WTC11 (cell line): ENCODE data around the gene COX6B2. TPM values are rescaled to one million over a fixed set of nuclear protein-coding genes. Genes with fewer than 3 reads are reported as not detected.

ENCODE experiments used
- ATAC-seq: fragments of 200-7000 bp; cut with Tn5 transposase; 2 replicates; pipeline ENCODE4 v1.10.0; 2021; ENCODE audit warnings: mild to moderate bottlenecking, moderate library complexity
- CTCF ChIA-PET: fragments of 300-600 bp; sonication (Branson Sonifier 250); formaldehyde crosslinking; loops from one replicate; lab custom pipeline; 2021; ENCODE audit warnings: antibody characterized with exemption; lab: Charles Lee
- POLR2A ChIA-PET: fragments of 350-600 bp; sonication (Branson Sonifier 250); formaldehyde crosslinking; loops from one replicate; lab custom pipeline; 2021; ENCODE audit warnings: antibody characterized with exemption; lab: Charles Lee
- DNase-seq: peaks from one replicate; pipeline ENCODE4 v3.0.0; 2021; ENCODE audit warnings: low spot score
- H3K27ac Mint-ChIP-seq: 2 replicates; pipeline ENCODE4 v1.8.0; 2021; ENCODE audit warnings: mixed read lengths
- H3K27me3 Mint-ChIP-seq: 2 replicates; pipeline ENCODE4 v1.8.0; 2021; ENCODE audit warnings: low read depth, mild to moderate bottlenecking, moderate library complexity, mixed read lengths
- H3K36me3 Mint-ChIP-seq: 2 replicates; pipeline ENCODE4 v1.8.0; 2021; ENCODE audit warnings: mixed read lengths
- H3K4me1 Mint-ChIP-seq: 2 replicates; pipeline ENCODE4 v1.8.0; 2022; ENCODE audit warnings: mixed read lengths
- H3K4me3 Mint-ChIP-seq: 2 replicates; pipeline ENCODE4 v1.8.0; 2021; ENCODE audit warnings: mild to moderate bottlenecking, moderate library complexity, mixed read lengths
- H3K9me3 Mint-ChIP-seq: 2 replicates; pipeline ENCODE4 v1.8.0; 2021; ENCODE audit warnings: mixed read lengths
- CREB1 ChIP-seq: sonication (generic); formaldehyde crosslinking; IDR thresholded peaks from 2 replicates; pipeline ENCODE4 v1.8.0; 2023; ENCODE audit warnings: mild to moderate bottlenecking, missing genetic modification reagents
- GRHL2 ChIP-seq: fragments of 250-450 bp; sonication (Bioruptor Pico); IDR thresholded peaks from 2 replicates; pipeline ENCODE4 v1.8.0; 2022; ENCODE audit warnings: mild to moderate bottlenecking, moderate library complexity; ENCODE audit not compliant: insufficient replicate concordance, severe bottlenecking
- JAZF1 ChIP-seq: fragments of 250-450 bp; sonication (Bioruptor Pico); IDR thresholded peaks from 2 replicates; pipeline ENCODE4 v1.9.0; 2021; ENCODE audit warnings: moderate library complexity, mild to moderate bottlenecking, inconsistent platforms
- MAX ChIP-seq: sonication (generic); formaldehyde crosslinking; IDR thresholded peaks from 2 replicates; pipeline ENCODE4 v1.8.0; 2022; ENCODE audit warnings: mild to moderate bottlenecking, missing genetic modification reagents
- NFATC4 ChIP-seq: fragments of 250-450 bp; sonication (Bioruptor Pico); IDR thresholded peaks from 2 replicates; pipeline ENCODE4 v1.9.0; 2021; ENCODE audit warnings: mild to moderate bottlenecking
- NR3C1 ChIP-seq: sonication (generic); formaldehyde crosslinking; conservative IDR thresholded peaks from 2 replicates; pipeline ENCODE4 v1.8.1; 2023; ENCODE audit warnings: low read depth, mild to moderate bottlenecking, missing genetic modification reagents
- PRDM15 ChIP-seq: sonication (generic); formaldehyde crosslinking; IDR thresholded peaks from 2 replicates; pipeline ENCODE4 v1.8.0; 2022; ENCODE audit warnings: missing genetic modification reagents
- SOX15 ChIP-seq: fragments of 250-450 bp; sonication (Bioruptor Pico); IDR thresholded peaks from 2 replicates; pipeline ENCODE4 v1.9.0; 2021; ENCODE audit warnings: mild to moderate bottlenecking
- STAT6 ChIP-seq: sonication (generic); formaldehyde crosslinking; conservative IDR thresholded peaks from 2 replicates; pipeline ENCODE4 v1.8.1; 2023; ENCODE audit warnings: mild to moderate bottlenecking, low read depth, missing genetic modification reagents, moderate library complexity
- USF2 ChIP-seq: sonication (generic); formaldehyde crosslinking; IDR thresholded peaks from 2 replicates; pipeline ENCODE4 v1.8.1; 2023; ENCODE audit warnings: mild to moderate bottlenecking, missing genetic modification reagents, moderate library complexity
- ZBTB21 ChIP-seq: sonication (generic); formaldehyde crosslinking; IDR thresholded peaks from 2 replicates; pipeline ENCODE4 v1.8.1; 2023; ENCODE audit warnings: mild to moderate bottlenecking, missing genetic modification reagents, borderline replicate concordance
- ZNF396 ChIP-seq: fragments of 250-450 bp; sonication (Bioruptor Pico); IDR thresholded peaks from 2 replicates; pipeline ENCODE4 v1.8.0; 2021; ENCODE audit warnings: mild to moderate bottlenecking, moderate library complexity, borderline replicate concordance
- ZNF423 ChIP-seq: fragments of 250-450 bp; sonication (Bioruptor Pico); IDR thresholded peaks from 2 replicates; pipeline ENCODE4 v2.1.2; 2022; ENCODE audit warnings: mild to moderate bottlenecking, moderate library complexity
- ZSCAN18 ChIP-seq: fragments of 250-450 bp; sonication (Bioruptor Pico); IDR thresholded peaks from 2 replicates; pipeline ENCODE4 v2.1.2; 2022; ENCODE audit warnings: mild to moderate bottlenecking, moderate library complexity
- total RNA-seq: library from RNA; stranded (reverse); gene quantifications from 3 replicates; pipeline ENCODE4 v1.2.3, GENCODE V29; 2021

The COX6B2 gene
- total RNA-seq, 1 experiment from 2014 or later: 4.3 TPM

- no peak overlapping the region for H3K4me3 Mint-ChIP-seq
- TF ChIP-seq SOX15 (CRISPR knock-in tag): no peak
- no peak for TF ChIP-seq NFATC4 (CRISPR knock-in tag)
- no peak for TF ChIP-seq GRHL2 (CRISPR knock-in tag)
- no peak for TF ChIP-seq ZNF396 (CRISPR knock-in tag)
- no peak for TF ChIP-seq ZBTB21 (CRISPR knock-in tag)
- no peak for TF ChIP-seq STAT6
- TF ChIP-seq JAZF1 (CRISPR knock-in tag): no peak
- TF ChIP-seq CREB1: no peak
- DNase-seq: no peak
- CTCF ChIA-PET: interaction anchor here (1.4 to 3.4 kb wide), 2 partner anchors 12 to 210 kb away, joined by 4 to 30 read pairs; partner anchors contain the start of gene KMT5C
- H3K27me3 Mint-ChIP-seq: peaks cover 51% of the 10 kb centered on the region
- peaks cover 51% of the 10 kb centered on the region for H3K4me1 Mint-ChIP-seq
- no peak for ATAC-seq
- POLR2A ChIA-PET: interaction anchor here (1.4 to 3.7 kb wide), 3 partner anchors 9 to 50 kb away, joined by 6 to 28 read pairs (median 8); partner anchors contain the start of gene KMT5C
- no peak overlapping the region for H3K27ac Mint-ChIP-seq
- H3K9me3 Mint-ChIP-seq: no peaks in the 10 kb centered on the region
- H3K36me3 Mint-ChIP-seq: no peaks in the 10 kb centered on the region
Measured at GRCh38 chr19:55350620-55351315, 3.8 kb downstream of the COX6B2 start.

GRCh38 chr19:55348317-55349034 lies 6.0 kb downstream of the COX6B2 start:
- Mint-ChIP-seq H3K4me1 (peaks cover 57% of the 10 kb centered on the region), H3K27ac (peak overlapping the region; percentile 96), H3K36me3 (peaks cover 14% of the 10 kb centered on the region), H3K4me3 (peak overlapping the region; percentile 52), H3K27me3 (peaks cover 32% of the 10 kb centered on the region), H3K9me3 (no peaks in the 10 kb centered on the region)
- DNase-seq: peak; percentile 50
- peak; percentile 38 for ATAC-seq
- ChIA-PET CTCF (interaction anchor here (0.6 to 3.4 kb wide), 15 partner anchors 8 to 251 kb away, joined by 3 to 30 read pairs (median 4); partner anchors contain the start of genes FIZ1, IL11, KMT5C and TMEM238), POLR2A (interaction anchor here (0.6 to 3.7 kb wide), 11 partner anchors 7 to 128 kb away, joined by 3 to 28 read pairs (median 6); partner anchors contain the start of genes IL11, KMT5C, TMEM238 and ZNF628)
- TF ChIP-seq SOX15 (CRISPR knock-in tag) (no peak), MAX (peak; percentile 76), USF2 (CRISPR knock-in tag) (peak; percentile 19), ZNF423 (CRISPR knock-in tag) (peak; percentile 95), NR3C1 (no peak), ZSCAN18 (CRISPR knock-in tag) (0 out of 2 replicates have a peak, but pooled peaks have one; percentile 34), PRDM15 (CRISPR knock-in tag) (peak; percentile 94)
